Measurements from ENCODE around the gene RBFOX1.

DNA sequence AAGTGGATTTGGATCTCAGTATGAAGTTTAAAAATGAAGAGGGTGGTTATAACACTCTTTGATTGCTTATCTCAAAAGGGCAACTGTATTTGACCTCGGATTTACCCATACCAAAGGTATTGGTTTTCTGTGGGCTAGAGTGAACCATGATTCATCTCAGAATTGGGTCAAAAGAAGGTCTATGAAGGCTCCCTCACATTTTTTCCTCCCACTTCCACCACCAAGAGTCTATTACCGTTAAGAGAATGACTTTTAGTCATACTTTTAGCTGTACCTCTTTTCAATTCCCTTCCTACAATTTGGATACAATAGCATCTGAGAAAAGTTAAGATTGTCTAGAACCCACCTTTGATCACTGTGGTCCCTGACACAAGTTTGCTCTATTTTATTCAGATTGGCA lies 280.9 kb downstream of the RBFOX1 start:
- TF ChIP-seq, protein P1, sequence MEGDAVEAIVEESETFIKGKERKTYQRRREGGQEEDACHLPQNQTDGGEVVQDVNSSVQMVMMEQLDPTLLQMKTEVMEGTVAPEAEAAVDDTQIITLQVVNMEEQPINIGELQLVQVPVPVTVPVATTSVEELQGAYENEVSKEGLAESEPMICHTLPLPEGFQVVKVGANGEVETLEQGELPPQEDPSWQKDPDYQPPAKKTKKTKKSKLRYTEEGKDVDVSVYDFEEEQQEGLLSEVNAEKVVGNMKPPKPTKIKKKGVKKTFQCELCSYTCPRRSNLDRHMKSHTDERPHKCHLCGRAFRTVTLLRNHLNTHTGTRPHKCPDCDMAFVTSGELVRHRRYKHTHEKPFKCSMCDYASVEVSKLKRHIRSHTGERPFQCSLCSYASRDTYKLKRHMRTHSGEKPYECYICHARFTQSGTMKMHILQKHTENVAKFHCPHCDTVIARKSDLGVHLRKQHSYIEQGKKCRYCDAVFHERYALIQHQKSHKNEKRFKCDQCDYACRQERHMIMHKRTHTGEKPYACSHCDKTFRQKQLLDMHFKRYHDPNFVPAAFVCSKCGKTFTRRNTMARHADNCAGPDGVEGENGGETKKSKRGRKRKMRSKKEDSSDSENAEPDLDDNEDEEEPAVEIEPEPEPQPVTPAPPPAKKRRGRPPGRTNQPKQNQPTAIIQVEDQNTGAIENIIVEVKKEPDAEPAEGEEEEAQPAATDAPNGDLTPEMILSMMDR (IDR thresholded peaks at IDR 0.05): no peak
- no peak for TF ChIP-seq POLR2A (IDR thresholded peaks at IDR 0.05)
